HG02938 (cell line): Measurements from ENCODE around the gene ITGAX.

Experiments
- ATAC-seq: cut with Tn5 transposase; IDR thresholded peaks from one replicate; pipeline ENCODE4 v1.9.1; 2021; ENCODE audit warnings: mild to moderate bottlenecking, moderate library complexity; ENCODE audit not compliant: unreplicated experiment

ITGAX gene

DNA sequence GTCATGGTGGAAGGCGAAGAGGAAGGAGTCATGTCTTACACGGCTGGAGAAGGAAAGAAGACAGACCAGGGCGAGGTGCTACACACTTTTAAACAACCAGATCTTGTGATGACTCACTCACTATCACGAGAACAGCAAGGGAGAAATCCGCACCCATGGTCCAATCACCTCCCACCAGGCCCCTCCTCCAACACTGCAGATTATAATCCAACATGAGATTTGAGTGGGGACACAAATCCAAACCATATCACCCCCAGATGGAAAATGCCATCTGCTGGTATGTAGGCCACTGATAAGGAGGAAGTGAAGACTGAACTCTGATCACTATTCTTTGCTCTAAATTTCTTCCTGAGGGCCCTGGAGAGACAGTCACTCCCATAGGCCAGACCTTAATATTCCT lies 7.5 kb upstream of the ITGAX start:
- ATAC-seq = no peak

DNA sequence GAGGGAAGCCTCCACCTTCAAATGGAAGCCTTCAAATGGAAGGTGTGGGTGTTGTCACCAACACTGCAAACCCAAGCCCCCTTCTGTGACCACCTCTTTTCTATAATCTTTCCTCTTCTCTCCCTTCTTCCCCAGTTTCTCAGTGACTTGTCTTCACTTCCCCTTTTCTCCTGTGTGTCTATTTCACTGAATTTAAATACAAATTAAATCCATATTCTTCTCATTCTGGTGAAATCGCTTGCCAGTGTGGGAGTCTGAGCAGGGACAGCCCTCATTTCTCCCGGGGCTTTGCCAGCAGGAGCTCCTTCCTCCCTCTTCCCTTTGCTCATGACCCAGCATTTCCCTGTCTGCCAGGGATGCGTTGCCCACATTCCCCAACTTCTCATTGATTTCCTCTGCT lies 6.4 kb upstream of the ITGAX start:
- ATAC-seq = no peak

DNA sequence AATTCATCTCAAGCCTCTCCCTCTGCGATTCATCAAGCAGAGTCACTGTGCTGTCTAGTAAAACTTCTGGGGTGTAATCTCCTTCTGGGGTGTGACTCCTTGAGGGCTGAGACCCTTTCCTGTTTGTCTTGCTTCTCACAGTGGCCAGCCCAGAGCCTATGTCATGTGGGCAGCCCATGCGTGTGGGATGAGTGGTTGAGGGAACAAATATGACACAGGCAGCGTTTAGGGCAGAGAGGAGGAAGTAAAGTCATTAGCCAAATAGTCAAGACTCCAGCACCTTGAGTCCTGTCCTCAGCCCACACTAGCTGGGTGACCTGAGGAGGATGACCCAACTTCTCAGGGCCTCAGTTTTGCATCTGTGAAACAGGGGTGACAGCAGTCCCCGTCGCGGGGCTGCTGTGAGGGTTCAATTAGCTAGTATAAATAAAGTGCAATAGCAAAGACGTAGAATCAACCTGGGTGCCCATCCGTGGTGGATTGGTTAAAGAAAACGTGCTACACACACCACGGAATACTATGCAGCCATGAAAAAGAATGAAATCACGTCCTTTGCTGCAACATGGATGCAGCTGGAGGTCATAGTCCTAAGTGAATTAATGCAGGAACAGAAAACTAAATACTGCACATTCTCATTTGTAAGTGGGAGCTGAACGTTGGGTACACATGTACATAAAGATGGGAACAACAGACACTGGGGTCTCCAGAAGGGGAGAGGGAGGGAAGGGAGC lies 4.5 kb upstream of the ITGAX start:
- ATAC-seq = no peak

DNA sequence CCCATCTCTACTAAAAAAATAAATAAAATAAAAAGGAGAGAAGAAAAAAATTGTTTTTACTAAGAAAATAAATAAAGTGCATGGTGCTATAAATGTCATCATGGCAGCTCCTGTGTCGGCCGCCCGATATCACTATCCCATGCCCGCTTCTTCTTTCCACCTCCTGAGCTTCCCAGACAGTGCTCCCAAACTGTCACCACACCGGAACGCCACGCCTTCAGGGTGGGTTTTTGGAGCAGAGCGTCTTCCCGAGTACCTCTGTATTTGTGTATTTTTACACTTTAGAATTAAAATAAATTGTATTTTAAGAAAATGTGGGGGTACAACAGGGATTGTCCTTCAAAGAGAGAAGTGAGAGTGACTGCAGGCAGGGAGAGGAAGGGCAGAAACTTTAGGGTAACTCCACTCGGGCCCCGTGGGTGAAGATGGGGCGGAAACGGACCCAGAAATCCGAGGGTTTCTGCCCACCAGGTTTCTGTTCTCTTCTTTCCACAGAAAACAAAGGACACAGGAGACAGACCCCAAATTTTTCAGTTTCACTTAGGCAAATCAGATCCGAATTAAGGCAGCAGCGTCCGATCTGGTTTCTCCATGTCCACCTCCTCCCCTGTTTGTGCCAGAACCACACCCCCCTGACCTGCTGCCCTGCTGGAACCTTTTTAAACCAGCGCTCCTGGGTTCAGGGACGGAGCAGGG lies 3.6 kb upstream of the ITGAX start:
- ATAC-seq = no peak

DNA sequence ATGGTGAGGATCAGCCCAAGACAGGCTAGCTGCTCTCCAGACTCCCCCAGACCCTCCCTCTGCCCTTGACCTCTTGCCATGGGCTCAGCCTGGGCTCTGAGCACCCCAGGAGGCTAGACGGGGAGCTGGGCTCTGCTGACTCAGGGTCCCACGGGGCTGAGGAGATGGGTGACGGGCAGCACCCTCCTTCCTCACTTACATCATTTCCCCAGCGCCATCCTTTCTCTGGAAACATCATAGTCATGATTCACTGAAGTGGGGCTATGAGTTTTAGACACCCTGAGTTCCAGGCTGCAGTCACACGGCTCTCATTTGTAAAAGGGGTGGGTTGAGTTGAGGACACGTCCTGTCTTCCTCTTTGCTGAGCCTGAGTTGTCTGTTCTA lies 3.0 kb upstream of the ITGAX start:
- no peak for ATAC-seq

DNA sequence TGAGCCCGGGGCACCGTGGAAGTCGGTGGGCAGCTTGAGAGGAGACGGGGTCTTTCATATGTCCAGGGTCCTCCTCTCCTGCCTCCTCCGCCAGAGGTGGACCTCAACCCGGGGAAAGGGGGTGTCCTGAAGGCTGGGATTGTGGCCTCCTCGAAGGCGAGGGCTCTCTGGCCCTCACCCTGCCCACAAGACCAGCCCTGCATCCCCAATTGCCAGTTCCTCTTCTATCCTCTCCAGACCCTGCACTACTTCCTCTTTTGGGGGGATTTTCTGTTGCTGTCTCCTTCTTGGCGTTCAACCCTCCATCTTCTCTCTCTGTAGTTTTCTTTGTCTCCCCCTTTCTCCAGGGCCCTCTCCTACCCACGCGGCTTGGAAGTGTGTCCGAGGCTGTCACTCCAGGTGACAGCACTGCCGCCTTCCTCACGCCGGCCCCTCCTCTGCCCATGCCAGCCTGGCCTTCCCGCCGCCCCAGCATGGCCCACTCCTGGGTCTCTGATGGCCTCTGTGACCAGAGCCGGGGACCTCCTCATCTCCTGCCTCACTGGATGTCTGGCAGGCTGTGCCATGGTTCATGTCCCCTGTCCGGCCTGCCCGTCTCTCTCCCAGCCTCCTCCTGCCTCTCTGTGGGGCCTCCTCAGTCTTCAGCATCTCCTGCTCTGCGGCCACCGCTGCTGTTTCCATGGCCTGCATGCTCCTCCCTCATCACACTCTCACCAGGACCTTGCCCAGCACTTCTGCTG lies 2.4 kb upstream of the ITGAX start:
- no peak for ATAC-seq

DNA sequence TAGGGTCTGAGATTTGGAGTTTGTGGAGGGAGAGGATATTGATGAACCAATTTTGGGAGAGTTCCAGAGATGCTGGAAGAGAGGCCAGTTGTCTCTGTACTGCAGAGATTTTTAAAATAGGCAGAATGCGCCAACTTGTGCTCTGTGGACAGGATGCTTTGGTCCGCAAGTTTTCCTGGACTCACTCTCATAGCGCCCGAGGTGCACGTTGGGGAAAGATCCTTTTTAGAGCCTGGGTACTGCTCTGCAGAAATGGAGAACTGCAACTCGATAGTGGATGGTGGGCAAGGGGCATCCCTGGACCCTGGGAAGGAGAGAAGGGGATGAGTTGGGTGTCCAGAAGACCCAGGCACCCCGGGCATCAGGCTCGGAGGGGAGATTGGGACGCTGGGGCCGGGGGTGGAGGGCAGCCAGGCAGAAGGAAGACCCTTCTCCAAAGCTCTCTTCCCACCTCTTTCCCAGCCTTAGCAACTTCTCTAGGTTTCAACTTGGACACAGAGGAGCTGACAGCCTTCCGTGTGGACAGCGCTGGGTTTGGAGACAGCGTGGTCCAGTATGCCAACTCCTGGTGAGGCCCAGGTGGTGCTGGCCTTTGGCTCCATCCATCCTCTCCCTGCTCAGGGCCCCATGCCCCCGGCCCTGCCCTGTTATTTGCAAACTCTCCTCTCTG lies 590 bp downstream of the ITGAX start:
- ATAC-seq = no peak

DNA sequence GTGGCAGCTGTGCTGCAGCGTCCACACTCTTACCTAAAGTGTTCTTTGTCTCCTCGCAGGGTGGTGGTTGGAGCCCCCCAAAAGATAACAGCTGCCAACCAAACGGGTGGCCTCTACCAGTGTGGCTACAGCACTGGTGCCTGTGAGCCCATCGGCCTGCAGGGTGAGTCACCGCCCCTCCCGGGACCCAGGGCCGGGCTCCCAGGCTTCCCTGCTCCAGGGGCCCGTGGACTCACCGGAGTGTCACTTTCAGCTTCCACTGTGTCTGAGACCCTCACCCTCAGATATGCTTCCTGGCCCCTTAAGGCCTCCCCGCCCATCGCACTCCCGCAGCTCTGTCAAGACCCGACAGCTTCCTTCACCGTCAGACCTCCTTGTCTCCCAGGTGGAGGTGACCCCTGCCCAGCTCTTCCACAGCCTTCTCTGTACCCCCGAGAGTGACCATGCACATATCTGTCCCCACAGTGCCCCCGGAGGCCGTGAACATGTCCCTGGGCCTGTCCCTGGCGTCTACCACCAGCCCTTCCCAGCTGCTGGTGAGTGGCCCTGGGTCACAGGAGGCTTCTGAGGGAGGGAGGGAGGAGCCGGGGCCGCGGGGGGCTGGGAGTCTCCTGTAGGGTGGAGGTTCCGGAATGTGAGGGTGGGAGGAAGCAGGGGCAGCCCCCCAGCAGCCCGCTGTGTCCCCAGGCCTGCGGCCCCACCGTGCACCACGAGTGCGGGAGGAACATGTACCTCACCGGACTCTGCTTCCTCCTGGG lies 1.8 kb downstream of the ITGAX start:
- ATAC-seq = no peak

DNA sequence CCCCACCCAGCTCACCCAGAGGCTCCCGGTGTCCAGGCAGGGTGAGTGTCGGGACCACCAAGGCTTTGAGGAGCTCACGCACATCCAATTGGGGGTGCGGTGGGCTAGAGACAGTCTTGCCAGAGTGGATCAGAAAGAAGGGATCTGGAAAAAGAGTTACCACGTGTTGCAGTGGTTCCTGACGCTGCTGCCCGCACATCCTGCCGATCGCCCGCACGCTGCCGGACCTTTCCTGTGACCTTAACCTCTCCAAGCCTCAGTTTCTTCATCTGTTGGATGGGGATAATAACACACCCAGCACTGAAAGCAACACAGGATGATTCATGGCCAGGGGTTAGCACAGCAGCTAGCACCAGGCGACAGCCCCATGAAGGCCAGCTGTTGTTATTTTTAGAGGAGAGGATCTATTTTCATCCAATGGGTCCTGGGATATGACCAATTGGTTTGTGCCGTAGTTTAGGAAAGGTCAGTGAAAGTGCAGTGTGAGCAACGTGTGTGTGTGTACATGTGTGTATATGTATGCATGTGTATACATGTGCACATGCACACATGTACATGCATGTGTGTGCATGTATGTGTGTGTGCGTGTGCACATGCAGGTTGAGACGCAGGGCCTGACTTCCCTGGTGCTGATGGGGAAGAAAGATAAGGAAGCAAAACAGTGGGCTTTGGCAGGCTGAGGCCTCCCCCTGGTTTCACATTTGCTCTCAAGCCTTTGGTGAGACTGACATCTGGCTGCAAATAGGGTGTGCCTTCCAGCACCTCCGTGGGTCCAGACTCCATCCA lies 2.5 kb downstream of the ITGAX start:
- ATAC-seq = no peak

DNA sequence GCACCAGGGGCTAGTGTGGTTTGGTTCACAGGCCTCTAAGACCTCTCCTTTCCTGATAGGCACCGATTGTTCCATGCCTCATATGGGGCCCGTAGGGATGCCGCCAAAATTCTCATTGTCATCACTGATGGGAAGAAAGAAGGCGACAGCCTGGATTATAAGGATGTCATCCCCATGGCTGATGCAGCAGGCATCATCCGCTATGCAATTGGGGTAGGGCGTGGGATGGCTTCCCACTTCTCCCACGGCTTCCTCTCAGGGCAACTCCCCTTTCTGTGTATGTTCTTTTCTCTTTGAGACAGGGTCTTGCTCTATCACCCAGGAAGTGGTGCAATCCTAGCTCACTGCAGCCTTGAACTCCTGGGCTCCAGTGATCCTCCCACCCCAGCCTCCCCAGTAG lies 5.3 kb downstream of the ITGAX start:
- ATAC-seq = no peak

DNA sequence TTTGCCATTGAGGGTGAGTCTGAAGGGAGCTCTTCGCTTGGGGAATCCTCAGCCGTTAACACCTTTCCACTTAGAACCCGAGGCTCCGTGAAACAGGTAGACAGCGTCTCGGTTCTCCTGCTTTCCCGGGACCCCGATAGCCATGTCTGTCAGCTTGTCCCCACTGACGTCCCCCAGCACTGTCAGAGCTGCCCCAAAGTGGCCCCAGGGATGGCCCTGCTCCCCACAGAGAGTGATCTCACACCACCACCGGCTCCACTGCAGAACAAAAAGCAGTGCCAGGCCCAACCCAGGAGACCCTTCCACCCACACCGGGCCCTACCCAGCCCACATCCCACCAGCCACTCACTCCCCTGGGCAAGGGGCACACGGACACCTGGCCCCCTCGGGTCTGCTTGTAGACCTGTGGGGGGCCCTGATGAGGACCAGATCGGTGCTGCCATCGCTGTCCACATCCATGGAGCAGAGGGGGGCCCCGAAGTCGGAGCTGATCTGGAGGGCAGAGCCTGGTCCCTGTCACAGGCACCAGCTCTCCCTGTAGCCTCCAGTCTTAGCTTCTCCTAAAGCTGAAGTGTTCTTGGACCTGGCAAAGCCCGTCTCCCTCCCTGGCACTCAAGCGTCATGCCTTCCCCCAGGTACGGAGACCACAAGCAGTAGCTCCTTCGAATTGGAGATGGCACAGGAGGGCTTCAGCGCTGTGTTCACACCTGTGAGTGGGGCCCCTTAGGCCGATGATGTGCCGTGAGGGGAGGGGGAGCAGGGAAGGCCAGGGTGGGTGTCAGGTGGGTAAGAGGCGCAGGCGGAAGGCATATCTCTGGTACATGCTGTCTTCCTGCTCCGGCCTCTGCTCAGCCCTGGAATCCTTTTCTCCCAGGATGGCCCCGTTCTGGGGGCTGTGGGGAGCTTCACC lies 6.5 kb downstream of the ITGAX start:
- ATAC-seq = no peak

DNA sequence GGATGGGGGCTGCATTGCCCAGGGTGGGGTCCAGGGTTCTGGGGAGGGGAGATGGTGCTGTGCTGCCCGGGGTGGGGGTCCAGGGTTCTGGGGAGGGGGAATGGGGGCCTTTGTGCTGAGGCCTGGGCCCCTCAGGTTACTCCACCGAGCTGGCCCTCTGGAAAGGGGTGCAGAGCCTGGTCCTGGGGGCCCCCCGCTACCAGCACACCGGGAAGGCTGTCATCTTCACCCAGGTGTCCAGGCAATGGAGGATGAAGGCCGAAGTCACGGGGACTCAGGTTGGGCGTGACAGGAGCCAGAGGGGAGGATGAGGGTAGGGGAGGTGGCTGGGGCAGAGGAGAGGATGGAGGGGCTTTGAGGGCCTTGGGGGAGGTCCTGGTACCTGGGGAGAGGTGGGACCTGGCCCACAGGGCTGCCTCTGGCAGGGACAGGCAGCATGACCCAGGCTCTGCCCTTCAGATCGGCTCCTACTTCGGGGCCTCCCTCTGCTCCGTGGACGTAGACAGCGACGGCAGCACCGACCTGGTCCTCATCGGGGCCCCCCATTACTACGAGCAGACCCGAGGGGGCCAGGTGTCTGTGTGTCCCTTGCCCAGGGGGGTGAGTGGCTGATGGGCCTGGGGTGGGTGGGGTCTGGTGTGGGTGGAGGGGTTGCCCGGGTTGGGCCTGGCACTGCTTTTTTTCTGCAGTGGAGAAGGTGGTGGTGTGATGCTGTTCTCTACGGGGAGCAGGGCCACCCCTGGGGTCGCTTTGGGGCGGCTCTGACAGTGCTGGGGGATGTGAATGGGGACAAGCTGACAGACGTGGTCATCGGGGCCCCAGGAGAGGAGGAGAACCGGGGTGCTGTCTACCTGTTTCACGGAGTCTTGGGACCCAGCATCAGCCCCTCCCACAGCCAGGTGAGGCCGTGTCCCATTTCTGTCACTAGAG lies 7.8 kb downstream of the ITGAX start:
- ATAC-seq = no peak

DNA sequence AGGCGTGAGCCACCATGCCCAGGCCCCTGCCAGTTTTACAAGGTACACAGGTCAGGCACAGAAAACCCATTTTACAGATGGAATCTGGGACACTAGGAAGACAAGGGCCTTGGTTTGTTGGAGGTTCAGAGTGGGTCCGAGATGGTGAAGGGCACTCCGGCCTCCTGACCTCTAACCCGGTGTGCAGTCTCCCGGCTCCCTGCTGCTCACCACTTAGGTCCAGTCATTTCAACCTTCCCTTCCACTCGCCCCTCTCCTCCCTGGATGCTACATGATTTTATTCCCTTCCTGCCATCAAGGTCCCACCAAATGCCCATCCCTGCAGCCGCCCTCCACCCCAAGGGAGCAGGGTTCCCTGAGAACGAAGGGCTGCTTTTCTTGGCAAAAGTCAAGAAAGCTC lies 8.7 kb downstream of the ITGAX start:
- no peak for ATAC-seq

DNA sequence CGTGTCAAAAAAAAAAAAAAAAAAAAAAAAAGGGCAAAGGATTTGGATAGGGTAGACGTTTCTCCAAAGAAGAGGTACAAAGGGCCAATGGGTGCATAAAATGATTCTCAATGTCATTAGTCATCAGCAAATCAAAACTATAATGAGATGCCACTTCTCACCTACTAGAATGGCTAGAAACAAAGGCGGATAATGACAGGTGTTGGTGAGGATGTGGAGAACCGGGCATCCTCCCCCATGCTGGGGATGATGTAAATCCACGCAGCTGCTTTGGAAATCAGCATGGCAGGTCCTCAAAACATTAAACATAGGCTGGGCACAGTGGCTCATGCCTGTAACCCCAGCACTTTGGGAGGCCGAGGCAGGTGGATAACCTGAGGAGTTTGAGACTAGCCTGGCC lies 9.4 kb downstream of the ITGAX start:
- ATAC-seq = no peak

DNA sequence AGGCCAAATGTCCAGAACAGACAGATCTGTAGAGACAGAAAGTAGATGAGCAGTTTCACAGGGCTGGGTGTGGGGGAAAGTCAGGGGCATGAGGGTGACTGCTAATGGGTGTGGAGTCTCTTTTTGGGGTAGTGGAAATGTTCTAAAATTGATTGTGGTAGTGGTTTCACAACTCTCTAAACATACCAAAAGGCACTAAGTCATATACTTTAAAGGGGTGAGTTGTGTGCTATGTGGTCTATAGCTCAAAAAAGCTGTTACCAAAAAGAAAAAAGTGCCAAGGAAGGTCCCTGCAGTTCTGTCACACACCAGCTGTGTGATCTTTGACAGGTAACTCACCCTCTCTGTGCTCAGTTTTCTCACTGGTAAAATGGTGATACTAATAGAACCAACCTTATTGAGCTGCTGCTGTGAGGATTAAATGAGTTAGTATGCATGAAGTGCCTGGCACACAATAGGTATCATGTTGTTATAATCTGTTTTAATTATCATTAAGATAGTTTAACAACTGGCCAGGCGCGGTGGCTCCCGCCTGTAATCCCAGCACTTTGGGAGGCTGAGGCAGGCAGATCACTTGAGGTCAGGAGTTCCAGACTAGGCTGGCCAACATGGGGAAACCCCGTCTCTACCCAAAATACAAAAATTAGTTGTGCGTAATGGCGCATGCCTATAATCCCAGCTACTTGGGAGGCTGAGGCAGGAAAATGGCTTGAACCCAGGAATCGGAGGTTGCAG lies 10.3 kb downstream of the ITGAX start:
- ATAC-seq = peak; percentile 70

DNA sequence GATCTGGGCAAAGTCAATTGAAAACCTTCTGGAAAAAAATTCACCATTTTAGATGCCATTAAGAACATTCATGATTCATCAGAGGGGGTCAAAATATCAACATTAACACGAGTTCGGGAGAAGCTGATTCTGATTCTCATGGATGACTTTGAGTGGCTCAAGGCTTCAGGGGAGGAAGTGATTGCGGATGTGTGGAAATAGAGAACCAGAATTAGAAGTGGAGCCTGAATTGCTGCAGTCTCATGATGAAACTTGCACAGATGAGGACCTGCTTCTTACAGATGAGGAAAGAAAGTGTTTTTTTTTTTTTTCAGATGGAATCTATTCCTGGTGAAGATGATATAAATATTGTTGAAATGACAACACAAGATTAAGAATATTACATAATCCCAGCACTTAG lies 12.9 kb downstream of the ITGAX start:
- no peak for ATAC-seq

DNA sequence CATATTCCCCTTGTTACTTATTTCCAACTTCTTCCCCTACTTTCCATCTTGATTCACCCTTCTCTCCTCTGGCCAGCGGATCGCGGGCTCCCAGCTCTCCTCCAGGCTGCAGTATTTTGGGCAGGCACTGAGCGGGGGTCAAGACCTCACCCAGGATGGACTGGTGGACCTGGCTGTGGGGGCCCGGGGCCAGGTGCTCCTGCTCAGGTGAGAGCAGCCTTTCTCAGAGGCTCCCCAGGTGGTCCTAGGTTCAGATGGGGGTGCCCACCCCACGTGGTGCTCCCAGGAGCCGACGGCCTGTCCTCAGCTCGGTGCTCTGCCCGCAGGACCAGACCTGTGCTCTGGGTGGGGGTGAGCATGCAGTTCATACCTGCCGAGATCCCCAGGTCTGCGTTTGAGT lies 16.0 kb downstream of the ITGAX start:
- ATAC-seq = no peak
